Mammary epithelial cell (primary cell): ENCODE data around the gene TARBP1.
A peak's percentile ranks its signal among the peaks of the same experiment; 100 is the strongest.

Source experiments
- CTCF ChIP-seq, 2 donors: IDR thresholded peaks in 1 of 2; conservative IDR thresholded peaks in 1 of 2; 2 replicates each; pipeline ENCODE4 v1.5.1; 2011 to 2012; ENCODE audit warnings: inconsistent platforms in 2 of 2, low read length in 2 of 2, mild to moderate bottlenecking in 2 of 2, control low read depth in 1 of 2, low read depth in 1 of 2; ENCODE audit not compliant: insufficient read depth in 1 of 2; ENCODE audit errors: extremely low read depth in 1 of 2
- EZH2 ChIP-seq: IDR thresholded peaks from 2 replicates; pipeline ENCODE4 v1.6.1; 2012; ENCODE audit warnings: low read length, inconsistent platforms, borderline replicate concordance

DNA sequence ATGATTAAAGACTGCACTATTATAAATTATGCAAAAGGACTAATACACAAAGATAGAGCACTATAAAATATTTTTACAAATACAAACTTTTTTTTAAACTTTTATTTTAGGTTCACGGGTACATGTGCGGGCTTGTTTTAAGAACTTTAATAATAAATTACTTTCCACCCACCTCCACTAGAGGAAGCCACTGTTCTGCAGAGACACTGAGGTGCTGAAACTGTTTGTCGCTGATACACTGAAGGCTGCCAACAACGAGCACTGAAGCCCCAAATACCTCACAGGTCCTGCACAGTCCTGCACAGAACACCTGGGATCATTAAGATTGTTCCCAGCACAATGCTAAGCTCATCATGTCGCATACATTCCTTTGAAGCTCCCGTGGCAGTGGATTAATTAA, 85.8 kb downstream of the TARBP1 start:
- TF ChIP-seq CTCF (conservative IDR thresholded peaks at IDR 0.05 in 1 of 2, IDR thresholded peaks at IDR 0.05 in 1 of 2; ENCODE audit: extremely low read depth in 1 of 2, insufficient read depth in 1 of 2, low read depth in 1 of 2, low read length in 2 of 2) (peak; percentile 24 to 53), EZH2 (no peak)
